GM21619 (cell line): ENCODE data around the gene ACBD3.

Experiments used
- ATAC-seq: cut with Tn5 transposase; IDR thresholded peaks from one replicate; pipeline ENCODE4 v1.9.1; 2021; ENCODE audit not compliant: unreplicated experiment

The ACBD3 gene

GRCh38 chr1:226202246-226202645 is 15.7 kb upstream of the ACBD3 start:
- no peak for ATAC-seq

DNA sequence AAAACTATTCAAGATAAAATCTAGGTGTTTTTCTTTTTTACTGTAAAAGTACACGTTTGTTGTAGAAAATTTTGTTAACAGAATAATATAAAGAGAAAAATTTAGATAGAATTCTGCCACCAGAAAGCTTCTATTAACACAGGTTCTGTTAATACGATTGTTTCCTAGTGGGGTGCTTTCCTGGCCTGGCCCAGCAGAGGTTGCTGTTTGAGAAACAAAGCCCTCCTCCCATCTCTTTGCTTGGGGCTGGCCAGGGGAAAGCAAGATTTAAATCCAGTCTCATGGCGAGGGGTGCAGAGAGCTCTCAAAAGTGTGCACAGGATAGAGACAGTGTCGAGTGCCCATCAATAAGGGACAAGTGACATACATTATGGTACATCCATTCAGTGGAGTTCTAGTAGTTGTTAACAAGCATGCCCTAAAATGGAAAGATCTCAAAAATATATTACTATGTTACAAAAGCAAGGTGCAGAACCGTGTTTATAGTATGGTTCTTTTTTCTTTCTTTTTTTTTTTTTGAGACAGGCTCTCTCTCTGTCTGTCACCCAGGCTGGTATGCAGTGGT is 14.6 kb upstream of the ACBD3 start:
- ATAC-seq = peak; percentile 69

DNA sequence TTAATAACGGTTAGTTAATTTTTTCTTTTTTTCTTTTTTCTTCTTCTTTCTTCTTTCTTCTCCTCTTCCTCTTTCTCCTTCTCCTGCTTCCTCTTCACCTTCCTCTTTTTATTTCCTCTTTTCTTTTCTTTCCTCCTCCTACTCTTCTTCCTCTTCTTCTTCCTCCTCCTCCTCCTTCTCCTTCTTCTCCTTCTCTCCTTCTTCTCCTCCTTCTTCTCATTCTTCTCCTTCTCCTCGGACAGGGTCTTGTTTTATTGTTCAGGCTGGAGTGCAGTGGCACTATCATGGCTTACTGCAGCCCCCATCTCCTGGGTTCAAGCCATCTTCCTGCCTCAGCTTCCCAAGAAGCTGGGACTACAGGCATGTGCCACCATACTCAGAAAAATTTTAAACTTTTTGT is 13.4 kb upstream of the ACBD3 start:
- no peak for ATAC-seq

GRCh38 chr1:226195144-226195543 is 8.6 kb upstream of the ACBD3 start:
- no peak for ATAC-seq

GRCh38 chr1:226187380-226187779 is 839 bp upstream of the ACBD3 start:
- ATAC-seq = no peak

- ATAC-seq = no peak
Measured at GRCh38 chr1:226187019-226187322, 430 bp upstream of the ACBD3 start.

DNA sequence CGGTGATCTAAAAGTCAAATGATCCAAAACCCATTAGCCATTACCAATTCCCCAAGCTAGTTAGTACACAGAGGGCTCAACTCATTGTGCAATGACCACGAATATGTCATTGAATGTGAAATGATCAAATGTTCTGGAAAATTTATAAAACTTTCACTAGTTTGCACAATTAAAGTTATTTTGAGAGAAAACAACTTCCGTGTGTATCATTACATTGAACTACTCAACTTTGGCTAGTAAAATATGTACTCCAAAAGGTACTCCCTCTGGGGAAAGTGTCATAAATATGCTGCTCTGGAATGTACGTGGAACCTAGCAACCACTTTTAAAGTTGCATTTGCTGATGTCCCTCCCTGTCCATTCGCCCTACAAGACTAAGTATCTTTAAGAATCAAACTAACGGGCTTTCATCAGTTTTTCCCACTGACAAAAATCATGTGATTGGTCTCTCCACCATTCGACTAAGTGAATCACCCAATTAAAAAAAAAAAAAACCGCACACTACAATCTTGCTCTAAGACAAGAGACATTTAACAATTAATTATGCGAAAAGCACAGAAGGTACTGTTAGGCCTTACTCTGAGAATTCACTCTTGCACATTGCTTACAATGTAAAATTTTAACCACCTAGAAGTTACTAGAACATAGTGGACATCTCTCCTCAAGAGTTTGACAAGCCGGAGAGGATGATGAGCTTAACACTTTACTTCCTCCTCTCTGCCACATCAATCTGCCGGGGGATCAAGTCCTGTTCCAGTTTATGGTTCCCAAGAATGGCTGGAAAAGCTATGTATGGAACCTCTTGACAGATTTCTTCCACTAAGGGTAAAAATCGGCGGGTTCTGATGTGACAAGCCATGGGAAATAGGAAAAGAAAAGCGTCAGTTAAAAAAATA is 1.2 kb downstream of the ACBD3 start:
- ATAC-seq = no peak

- no peak for ATAC-seq
Measured at GRCh38 chr1:226181996-226182714, 4.4 kb downstream of the ACBD3 start.

GRCh38 chr1:226176870-226177269 is 9.7 kb downstream of the ACBD3 start:
- ATAC-seq = no peak

- no peak for ATAC-seq
Measured at GRCh38 chr1:226172589-226172988, 14.0 kb downstream of the ACBD3 start.

GRCh38 chr1:226166341-226166740 is 20.2 kb downstream of the ACBD3 start:
- no peak for ATAC-seq

DNA sequence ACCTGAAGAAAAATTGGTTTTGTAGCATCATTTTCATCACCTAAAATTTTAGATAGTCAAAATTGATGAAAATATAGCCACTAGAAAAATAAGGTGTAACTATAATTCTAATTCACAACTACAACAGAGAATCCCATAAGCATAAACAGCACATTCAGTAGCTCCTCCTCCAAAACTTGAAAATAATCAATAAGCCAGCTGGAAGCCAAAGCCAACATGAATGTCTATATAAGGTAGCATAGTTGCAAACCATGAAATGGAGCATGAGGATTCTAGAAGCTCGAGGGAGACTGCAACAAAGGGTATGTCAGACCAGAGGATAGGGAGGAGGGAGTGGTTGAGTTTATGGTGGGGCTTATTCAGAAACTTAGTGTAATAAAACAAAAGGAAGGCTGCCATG is 22.4 kb downstream of the ACBD3 start:
- no peak for ATAC-seq

GRCh38 chr1:226162898-226163297 is 23.6 kb downstream of the ACBD3 start:
- no peak for ATAC-seq

GRCh38 chr1:226158983-226159382 is 27.6 kb downstream of the ACBD3 start:
- no peak for ATAC-seq

DNA sequence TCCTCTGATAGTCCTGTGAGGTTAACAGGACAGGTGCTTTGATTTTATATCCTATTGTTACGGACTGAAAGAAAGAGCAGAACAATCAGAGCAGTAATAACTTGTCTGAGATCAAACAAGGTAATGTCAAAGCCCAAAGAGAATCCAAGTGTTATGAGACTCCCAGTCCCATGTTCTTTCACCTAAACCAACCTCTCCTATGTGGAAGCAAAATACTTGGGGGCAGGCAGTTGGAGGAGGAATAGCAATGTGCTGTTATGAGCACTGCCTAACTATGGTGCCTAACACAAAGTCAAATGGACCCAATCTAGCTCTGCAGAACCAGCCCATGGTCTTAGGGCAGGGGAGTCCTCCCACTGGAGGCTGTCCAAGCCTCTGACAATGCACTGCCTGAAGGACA is 28.1 kb downstream of the ACBD3 start:
- ATAC-seq = no peak

DNA sequence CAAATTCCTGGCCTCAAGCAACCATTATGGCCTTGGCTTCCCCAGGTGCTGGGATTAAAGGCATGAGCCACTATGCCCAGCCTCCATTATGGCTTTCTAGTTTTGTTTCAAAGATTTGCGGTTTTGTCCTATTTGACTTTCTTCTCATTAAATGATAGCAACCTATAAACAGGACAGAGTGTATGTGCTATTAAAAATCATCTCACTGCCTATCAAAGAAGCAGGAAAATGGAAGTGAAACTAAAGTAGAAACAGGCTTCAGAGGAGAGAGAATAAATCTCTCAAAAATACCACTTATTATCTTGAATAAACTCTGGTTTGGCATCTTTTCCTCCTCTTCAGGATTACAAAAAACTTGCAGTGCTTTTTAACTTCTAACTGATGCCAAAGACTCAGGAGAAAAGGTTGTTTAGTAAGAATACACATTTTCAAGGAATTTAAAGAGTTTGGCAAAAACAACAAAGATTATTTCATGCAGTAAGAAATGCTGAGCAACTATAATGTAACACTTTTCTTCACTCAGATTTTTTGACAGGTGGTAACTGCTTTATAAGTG is 28.7 kb downstream of the ACBD3 start:
- no peak for ATAC-seq

GRCh38 chr1:226154593-226154992 is 31.9 kb downstream of the ACBD3 start:
- no peak for ATAC-seq

- no peak for ATAC-seq
Measured at GRCh38 chr1:226149806-226150205, 36.7 kb downstream of the ACBD3 start.

- ATAC-seq = no peak
Measured at GRCh38 chr1:226148121-226148648, 38.4 kb downstream of the ACBD3 start.

- ATAC-seq = no peak
Measured at GRCh38 chr1:226144045-226144444, 42.5 kb downstream of the ACBD3 start.

GRCh38 chr1:226135709-226136108 is 50.8 kb downstream of the ACBD3 start:
- ATAC-seq = no peak
